Hematopoietic multipotent progenitor cell treated with erythropoietin and hydrocortisone succinate and interleukin-3 and kit ligand, for 8 days (in vitro differentiated cells): Measurements from ENCODE around the gene TBX6.
A peak's percentile ranks its signal among the peaks of the same experiment; 100 is the strongest.

Experiments used
- DNase-seq: peaks from one replicate; pipeline ENCODE4 v3.0.0-alpha.2; 2015

Gene TBX6

DNA sequence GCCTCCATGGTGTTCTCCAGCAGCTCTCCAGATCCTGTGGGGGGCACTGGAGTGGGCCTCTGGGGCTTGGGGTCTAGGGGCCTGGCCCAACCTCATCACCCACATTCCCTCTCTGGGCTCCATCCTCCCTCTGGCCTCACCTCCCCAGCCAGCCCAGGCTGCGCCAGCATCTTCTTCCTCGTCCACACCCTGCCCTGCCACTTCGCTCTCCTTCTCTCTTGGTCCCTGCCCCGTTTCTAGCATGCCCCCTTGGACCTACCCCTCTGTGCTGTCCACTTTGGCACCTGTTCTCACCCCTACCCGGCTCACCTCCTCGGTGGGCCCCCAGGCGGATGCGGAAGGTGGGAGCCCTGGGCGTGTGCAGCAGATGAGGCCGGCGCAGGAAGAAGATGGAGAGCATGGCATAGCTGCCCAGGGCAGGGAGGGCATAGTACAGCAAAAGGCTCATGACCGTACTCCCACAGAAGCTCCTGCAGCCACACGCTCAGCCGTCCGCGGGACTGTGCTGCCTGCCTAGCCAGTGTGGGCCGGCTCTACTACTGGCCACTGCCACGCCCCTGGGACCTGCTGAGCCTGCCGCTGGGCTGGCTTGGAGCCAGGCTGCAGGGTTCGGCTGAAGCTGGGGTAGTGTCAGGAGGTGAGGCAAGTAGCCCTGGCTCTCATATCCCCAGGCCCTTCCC is 21.4 kb upstream of the TBX6 start, which contains the start of gene GDPD3:
GDPD3 (minus strand) TSS at position 507 of the 680 bp plus-strand sequence; CDS start at position 448, 59 bp downstream.
- DNase-seq: peak; percentile 46

DNA sequence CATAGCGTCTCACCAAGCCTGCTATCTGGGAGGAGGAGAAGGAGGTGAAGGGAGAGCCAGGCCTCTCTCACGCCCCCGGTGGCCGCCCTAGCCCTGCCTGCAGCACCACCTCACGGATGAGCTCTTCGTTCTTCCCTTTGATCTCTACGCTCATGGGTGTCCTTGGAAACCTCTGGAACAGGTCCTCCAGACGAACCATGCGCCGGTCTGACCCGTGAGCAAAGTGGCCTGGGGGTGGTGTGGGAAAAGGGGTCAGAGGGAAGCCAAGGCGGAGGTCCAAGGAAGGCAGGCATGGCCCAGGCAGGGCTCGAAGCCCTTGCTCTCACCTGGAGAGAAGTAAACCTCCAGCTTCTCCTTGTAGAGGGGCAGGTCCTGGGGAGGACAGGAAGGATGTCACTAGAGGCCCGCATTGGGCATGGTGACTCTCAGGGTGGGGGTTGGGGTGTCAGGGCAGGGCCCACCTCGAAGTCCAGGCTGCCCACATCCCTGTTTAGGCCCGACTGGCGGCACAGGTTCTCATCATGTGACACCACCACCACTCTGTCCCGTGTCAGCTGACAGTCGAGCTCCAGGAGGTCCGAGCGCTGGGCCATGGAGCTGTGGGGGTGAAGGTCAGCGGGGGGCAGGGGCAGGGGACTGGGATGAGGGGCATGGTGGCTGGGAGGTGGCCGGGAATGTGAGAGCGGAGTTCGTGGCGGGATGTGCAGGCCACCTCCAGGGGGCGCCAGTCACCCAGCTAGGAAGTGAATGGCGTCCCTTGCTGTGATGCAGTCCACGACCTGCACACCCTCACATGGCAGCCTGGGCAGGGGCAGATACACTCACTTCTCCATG is 20.7 kb upstream of the TBX6 start:
- peak; percentile 58 for DNase-seq

DNA sequence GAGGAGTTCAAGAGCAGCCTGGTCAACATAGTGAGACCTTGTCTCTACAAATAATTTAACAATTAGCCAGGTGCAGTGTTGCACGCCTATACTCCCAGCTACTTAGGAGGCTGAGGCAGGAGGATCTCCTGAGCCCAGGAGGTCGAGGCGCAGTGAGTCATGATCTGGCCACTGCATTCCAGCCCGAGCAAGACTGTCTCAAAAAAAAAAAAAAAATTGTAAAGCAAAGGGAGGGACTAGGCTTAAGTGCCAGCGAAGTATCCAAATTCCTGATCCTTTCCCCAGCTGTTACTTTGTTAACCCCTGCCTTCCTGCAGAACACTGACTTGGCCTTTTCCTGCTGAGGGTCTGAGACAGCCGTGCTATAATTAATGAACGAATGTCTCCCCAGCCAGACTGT is 18.9 kb upstream of the TBX6 start:
- no peak for DNase-seq

DNA sequence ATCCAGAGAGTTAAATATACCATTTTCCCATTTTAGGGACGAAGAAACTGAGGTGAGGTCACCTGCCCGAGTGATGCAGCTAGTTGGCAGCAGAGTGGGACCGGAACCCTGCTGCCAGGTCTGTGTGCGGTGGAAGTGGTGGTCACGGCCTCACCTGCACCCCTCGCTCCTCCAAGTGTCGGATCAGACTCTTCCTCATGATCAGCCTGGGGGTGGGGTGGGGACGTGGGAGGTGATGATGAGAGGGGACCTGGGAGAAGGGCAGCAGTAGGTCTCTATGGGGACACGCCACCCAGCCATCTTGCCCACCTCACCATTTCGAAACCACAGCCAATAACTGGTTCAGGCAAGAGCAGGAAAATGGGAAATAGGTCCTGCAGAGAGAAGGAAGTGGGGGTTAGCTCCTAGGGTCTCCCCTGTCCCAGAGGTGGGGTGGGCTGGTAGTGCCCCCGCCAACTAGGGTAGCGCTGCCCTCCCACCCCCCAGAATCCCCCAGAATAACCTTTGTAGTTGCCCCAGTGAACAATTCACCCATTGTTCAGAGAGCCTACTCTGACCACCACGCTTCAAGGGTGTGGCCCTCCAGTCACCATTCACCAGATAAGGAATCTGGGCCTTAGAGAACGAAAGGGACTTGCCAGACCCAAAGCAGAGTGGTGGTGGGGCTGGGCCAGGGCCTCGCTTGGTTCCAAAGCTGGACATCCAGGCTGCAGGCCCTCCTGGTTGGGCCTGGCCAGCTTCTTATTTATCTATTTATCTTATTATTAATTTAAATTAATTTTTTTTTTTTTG is 16.5 kb upstream of the TBX6 start:
- peak; percentile 53 for DNase-seq

DNA sequence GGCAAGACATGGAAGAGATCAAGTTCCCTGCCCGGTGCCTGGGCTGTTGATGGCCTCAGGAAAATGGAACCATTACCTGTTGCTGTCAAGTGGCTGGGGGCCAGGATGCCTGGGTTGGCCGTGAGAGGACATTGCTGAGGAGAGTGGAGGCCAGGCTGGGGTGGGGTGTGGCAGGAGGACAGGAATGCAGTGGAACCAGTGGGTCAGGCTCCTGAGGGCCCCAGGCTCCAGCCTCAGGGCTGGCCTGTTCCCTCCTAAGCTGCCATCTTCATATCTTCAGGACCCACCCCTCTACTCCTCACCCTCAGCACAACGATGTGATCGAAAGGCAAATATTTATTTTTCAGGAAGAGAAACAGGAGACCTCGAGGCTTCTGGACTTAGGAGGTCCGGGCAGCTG is 12.8 kb upstream of the TBX6 start:
- no peak for DNase-seq

DNA sequence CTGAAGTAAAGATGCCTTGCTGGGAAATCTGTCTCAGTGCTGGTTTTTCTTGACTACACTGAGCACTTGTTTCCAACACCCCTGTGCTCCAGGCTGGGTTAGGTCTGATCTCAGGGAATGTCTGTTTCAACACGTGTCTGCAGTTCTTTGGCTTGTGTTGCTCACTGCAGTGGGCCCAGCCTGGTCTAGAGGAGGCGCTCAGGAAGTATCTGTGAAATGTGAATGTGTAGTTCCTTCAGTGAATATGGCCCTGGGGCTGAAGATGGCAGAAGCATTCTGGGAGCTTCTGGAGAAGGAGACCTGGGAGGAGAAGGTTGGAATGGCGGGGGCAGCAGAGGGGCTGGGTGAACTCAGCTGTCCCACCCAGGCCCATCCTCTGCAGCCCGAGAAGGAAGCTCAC is 12.4 kb upstream of the TBX6 start:
- DNase-seq: no peak

DNA sequence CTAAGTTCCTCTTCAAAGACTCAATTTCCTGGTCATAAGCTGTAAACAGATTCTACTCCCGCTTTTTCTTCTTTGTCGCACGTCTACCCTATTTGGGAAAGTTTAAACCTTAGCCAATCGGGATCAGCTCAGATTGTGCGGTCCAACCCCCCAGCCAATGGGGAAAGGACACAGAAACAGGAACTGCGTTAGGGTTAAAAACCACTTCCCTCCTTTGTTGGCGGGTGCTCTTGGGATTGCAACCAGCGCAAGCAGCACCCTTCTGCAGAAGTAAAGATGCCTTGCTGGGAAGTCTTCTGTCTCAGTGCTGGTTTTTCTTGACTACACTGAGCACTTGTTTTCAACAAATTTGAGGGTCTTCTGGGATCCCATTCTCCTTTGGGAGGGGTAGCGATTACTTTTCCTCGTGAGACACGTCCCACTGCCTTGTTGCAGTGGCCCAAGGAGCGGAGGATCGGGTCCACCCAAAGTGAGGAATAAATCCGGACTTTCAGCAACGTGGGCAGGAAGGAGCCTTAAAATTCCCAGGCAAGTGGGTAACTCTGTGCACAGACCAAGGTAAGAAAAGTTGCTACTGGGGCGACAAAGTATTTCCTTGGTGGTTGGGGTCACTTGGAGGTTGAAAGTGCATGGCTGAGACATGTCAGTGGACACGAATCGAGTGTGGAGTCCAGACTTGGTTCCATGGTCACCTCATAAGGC is 5.3 kb upstream of the TBX6 start:
- peak; percentile 41 for DNase-seq

DNA sequence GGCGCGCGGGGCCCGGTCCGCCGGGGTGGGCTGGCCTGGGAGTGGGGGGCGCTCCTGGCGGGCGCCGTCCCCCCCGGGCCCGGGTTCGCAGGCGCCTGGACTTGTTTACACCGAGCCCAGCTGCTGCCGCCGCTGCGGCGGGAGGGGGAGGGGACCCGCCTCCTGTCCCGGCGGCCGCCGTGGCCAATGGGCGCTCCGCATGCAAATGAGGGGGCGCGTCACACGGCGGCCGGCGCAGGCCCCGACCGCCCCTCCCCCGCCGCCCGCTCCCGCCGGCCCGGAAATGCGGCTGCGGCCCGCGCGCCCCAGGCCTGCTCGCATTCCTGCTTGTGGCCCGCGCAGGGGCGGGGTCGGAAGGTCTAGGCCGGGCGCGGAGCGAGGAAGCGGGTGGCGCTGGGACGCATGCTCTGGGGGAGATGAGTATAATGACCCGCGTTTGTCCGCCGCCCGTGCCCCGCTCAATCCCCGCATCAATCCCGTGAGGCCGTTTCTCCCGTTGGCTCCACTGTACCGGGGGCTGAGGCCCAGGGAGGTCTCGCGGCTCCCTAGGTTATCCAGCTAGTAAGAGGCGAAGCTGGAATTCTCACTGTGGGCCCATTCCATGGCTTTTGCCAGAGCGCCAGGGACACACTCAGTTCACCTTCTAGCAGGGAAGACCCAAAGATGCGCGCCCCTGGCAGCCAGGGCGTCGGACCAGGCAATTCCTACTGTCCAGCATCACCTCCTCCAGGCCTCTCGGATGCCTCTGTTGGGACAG is 4.6 kb upstream of the TBX6 start, which contains the start of gene YPEL3:
YPEL3 (minus strand) TSS at position 109 of the 757 bp plus-strand sequence. CDS start 731 bp downstream, outside the sequence.
- peak; percentile 84 for DNase-seq

DNA sequence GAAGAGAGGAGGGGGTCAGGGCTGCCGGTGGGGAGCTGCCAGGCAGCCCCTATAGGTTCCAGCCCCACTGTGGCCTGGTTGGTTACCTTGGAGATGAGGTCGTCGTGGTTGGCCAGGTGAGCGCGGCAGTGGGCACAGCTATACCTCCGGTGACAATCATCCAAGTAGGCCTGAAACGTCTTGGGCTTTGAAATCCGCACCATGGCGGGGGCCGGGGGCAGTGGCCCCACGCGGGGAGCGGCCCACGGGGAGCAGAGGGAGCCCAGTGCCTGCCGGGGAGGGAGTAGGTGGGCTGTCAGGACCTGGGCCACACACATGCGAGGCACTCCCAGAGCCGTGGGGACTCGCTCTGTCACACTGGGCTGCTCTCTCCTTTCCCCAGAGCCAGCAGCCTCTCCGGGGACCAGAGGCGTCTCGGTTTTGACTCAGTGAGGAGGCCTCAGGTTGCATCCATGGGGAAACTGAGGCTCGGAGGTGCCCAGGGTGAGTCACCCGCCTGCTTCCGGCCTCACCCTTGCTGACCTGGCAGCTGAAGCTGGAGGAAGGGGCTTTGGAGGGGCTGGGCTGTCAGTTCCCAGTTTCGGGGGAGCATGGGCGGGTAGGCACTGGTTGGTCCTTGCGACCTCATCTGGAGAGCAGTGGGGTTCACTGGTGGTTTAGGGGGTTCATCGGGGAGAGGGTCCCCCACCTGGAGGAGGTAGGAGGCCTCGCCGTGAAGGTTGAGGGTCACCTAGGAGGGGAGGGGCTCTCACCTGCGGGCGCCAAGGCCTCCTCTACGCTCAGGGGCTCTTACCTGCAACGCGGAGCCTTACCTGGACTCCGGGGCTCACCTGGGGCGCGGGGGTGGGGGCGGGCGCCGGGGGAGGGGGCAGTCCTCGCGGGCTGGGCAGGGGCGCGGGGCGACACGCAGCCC is 3.7 kb upstream of the TBX6 start:
- DNase-seq: no peak

DNA sequence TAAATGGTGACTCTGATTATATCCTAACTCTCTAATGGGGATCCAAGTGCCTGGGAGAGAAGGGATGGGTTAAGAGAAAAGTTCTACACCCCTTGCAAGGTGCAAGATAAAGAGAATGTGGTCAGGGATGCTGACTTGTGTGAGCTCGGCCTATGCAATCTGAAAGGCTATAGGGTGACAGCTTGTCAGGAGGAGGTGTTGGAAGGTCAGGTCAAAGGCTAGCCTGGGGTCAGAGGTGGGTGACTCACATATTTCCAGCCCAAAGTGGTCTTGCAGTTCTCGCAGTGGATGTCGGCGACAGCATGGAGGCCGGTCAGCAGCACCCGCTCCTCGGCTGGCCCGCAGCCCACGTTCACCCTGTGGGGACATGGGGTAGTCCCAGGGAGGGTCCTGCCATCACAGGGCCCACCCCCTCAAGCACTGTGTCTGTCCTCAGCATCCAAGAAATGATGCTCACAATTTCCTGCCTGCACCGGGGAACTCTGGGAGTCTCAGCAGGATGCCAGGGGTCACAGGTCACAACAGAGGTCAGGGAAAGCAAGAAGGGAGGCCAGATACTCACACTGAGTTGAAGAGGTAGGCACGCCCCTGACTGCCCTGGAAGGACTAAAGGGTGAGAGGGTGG is 2.9 kb upstream of the TBX6 start:
- DNase-seq: peak; percentile 34

DNA sequence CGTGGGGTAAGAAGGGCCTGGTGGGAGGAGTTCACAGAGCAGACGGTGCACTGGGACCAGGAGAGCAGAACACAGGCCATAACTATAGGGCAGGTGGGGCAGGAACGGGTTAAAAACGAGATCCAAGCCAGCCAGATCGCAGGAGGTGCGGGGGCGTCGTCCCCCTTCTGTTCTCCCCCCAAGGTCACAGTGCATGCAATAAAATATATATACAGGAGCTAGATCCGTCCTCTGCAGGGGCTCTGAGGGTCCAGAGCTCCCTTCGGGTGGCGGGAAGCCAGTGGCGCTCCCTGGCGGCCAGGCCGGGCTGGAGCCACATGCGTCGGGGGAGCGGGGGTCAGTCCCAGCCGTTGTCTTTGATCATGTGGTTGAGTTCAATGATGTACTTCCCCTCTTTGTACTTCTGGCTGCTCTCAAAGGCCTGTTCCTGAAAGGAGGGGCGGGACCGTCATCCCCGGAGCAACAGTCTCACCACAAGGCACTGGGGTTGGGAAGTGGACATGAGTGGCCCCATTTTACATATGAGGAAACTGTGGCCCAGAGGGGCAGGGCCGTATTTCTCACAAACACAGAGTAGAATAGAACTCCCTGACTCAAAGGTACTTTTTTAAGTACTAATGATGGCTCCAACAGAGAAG is 768 bp upstream of the TBX6 start:
- DNase-seq: peak; percentile 89

DNA sequence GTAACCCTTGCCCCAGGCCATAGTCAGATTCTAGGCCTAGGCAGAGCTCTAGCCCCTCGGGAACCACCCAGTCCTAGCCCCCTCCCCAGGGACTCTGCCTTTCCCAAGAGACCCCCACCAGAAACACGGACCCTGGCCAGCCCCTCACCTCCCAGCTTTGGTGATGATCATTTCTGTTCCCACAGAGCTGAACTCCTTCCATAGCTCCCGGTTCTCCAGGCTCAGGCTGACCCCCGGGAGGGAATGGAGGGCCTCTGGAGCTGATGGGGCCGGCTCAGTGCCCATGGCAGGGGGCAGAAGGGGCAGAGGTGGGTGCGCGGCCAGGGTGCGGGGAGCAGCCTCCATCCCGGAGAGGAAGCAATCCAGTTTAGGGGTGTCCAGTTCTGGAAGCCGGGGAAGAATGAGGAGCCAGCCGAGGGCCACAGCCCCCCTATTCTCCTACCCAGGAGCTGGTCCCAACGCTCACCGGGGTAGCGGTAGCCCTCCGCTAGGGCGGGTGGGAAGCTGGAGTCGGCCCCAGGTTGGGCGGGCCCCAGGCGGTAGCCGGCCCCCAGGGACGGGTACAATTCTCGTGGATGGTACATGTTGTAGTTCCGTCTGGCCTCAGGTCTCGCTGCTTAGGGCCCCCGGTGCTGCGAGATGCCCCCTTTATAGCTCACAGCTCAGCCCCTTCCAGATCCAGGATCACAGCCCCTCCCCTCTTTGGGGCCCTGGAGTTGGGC is 953 bp downstream of the TBX6 start:
- DNase-seq: no peak

DNA sequence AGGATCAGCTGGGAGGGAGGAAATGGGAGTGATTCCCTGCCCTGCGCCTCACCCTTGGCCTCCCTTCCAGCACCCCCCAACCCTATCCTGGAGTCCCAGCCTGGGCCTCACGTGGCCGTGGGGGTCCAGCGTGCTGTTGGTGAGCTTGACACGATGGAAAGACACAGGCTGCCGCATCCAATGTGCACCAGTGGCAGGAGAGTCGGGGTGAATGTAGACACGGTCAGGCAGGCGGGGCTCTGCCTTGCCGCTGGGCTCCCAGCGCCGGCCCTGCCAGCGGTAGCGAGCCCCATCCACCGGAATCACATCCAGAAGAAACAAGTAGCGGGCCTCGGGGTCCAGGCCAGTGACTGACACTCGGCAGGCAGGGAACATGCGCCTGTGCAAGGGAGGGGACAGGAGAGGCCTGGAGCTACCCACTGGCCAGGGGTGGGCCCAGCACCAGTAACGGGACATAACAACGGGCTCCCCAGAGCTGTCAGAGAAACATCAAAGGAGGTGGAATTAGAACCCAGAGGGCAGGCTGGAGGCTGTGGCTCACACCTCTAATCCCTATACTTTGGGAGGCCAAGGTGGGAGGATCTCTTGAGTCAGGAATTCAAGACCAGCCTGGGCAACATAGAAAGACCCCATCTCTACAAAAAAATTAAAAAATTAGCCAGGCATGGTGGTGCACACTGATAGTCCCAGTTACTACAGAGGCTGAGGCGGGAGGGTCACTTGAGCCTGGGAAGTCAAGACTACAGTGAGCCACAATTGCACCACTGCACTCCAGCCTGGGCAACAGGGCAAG is 2.7 kb downstream of the TBX6 start:
- no peak for DNase-seq

DNA sequence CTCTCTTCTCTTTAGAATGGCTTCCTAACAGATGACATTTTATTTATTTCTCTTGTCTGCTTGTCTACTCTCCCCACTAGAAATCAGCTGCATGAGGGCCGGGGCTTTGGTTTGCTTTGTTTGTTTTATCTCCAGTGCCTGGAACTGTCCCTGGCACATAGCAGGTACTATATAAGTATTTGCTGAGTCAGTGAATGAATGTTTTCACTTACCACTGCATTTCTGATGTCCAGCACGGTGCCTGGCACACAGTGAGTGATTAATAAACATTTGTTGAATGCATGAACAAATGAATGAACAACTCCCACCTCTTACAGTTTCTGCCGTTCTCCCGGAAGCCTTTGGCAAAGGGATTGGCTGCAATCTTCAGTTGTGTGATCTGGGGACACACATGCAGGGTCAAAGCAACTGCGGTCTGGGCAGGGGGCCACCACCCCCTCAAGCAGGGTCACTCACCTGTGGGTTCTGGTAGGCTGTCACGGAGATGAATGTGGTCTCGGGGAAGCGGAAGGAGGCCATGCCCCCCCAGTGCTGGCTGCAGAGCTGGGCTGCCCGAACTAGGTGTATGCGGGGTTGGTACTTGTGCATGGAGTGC is 3.4 kb downstream of the TBX6 start:
- no peak for DNase-seq

DNA sequence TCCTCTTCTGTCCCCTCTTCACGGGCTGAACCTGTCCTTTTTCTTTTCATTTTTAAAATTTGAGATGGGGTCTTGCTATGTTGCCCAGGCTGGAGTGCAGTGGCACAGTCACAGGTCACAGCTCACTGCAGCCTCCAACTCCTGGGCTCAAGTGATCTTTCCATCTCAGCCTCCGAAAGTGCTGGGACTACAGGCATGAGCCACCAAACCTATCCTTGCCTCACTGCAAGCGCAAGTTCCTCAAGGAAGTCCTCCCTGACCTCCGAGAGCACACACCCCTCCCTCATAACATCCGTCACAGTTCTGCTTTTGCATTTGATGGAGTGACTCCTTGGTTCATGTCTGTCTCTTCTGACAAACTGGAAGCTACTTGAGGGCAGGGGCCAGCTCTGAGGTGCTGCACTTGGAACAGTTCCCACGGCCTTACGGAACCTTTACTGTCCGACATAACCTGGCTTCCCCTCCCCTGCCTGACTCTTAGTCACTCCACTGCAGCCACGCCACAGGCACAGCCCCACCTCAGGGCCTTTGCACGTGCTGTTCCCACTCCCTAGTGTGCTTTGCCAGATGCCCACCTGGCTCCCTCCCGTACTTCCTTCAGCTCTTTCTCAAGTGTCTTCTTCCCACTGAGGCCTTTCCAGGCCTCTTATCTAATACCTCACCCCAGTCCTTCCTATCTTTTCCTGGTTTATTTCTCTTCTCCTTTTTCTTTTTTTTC is 4.4 kb downstream of the TBX6 start:
- DNase-seq: no peak

DNA sequence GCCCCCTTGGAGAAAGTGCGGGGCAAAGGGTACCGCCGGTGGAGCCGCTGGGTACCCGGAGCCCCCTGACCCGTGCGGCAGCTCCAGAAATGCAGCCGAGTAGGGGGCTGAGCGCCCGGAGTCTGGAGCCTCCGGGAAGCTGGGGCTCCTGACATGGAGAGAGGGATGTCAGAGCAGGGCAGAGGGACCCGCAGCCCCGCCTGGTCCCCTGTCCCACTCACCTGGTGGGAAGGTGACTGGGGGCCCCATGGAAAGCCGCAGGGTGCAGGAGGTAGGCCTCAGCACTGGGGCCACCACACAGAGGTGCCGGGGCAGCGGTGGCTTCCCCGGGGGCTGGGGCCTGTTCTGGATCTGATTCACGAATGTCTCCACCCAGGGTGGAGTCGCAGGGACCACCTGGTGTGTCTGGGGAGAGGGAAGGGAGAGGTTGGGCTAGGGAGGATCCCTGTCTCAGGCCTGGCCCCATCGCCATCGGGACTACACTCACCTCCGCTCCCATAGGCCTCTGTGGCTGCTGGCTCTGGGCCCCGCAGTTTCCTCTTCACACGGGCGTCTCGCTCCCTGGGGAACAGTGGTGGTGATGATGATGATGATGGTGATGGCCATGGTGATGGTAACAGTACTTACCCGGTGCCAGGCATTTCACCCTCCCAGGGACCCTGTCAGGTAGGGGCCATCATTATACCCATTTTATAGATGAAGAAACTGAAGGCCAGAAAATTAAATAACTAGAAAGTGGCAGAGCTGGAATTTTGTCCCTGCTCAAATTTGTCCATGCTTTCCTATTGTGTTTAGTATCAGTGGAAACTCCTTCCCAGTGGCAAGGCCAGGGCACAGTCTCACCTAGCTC is 5.2 kb downstream of the TBX6 start:
- no peak for DNase-seq
